Esophagus muscularis mucosa (tissue), 4 donors: ENCODE results near the gene CMTM1. TPM values are rescaled to one million over a fixed set of nuclear protein-coding genes. Genes with fewer than 3 reads are reported as not detected.

Experiments
- DNase-seq: peaks from one replicate; pipeline ENCODE4 v3.0.0-alpha.2; 2017; ENCODE audit errors: extremely low spot score
- H3K27ac ChIP-seq, 4 donors: fragments of 200-600 bp; sonication (generic); replicated peaks in 1 of 4; 1 replicate in 3 of 4; 2 replicates in 1 of 4; pipeline ENCODE4 v1.5.1; 2016 to 2019; ENCODE audit warnings: mild to moderate bottlenecking in 1 of 4
- H3K27me3 ChIP-seq, 4 donors: fragments of 200-600 bp; sonication (generic); one replicate each; pipeline versions ENCODE4 v1.5.1 to v1.6.0; 2016 to 2019
- H3K36me3 ChIP-seq, 4 donors: fragments of 200-600 bp; sonication (generic); one replicate each; pipeline ENCODE4 v1.5.1; 2016 to 2019
- H3K4me1 ChIP-seq, 4 donors: fragments of 200-600 bp; sonication (generic); one replicate each; pipeline ENCODE4 v1.5.1; 2016 to 2019
- H3K4me3 ChIP-seq, 4 donors: fragments of 200-600 bp; sonication (generic); 1 replicate in 2 of 4; 2 replicates in 2 of 4; pipeline ENCODE4 v1.5.1; 2016 to 2019; ENCODE audit warnings: mild to moderate bottlenecking in 4 of 4, moderate library complexity in 1 of 4
- H3K9me3 ChIP-seq, 4 donors: fragments of 200-600 bp; sonication (generic); 1 replicate in 3 of 4; 2 replicates in 1 of 4; pipeline ENCODE4 v1.5.1; 2016 to 2019
- CTCF ChIP-seq, 3 experiments: fragments of 200-600 bp in 2 of 3; fragments of 450-650 bp in 1 of 3; sonication (generic) in 2 of 3; IDR thresholded peaks; one replicate each; pipeline ENCODE4 v1.5.1; 2017 to 2019; ENCODE audit warnings: antibody characterized with exemption in 3 of 3, mild to moderate bottlenecking in 2 of 3, moderate library complexity in 1 of 3
- EP300 ChIP-seq: sonication (generic); formaldehyde crosslinking; IDR thresholded peaks from one replicate; pipeline ENCODE4 v1.6.1; 2017; ENCODE audit warnings: antibody characterized with exemption
- POLR2A ChIP-seq: fragments of 450-650 bp; IDR thresholded peaks from one replicate; pipeline ENCODE4 v1.6.1; 2017; ENCODE audit warnings: antibody characterized with exemption, moderate library complexity, mild to moderate bottlenecking, low read depth
- POLR2AphosphoS5 ChIP-seq, 2 donors: sonication (generic); formaldehyde crosslinking; IDR thresholded peaks; one replicate each; pipeline ENCODE4 v1.6.1; 2017; ENCODE audit warnings: antibody characterized with exemption in 2 of 2
- WGBS: methylation state at CpG from one replicate; pipeline ENCODE4 v1.1.5; 2018; 5-methylcytosine and 5-hydroxymethylcytosine counted together
- intact Hi-C: fragments of 100-400 bp; cut with DNase I; formaldehyde crosslinking; loops from one replicate; pipeline ENCODE4 v1.15.1; 2023
- total RNA-seq, 4 donors: library from RNA; depleted of rRNA; stranded (reverse); fragments of >200 nt; gene quantifications; one replicate each; pipeline versions ENCODE4 v1.1.0 to v1.2.1, GENCODE V29; 2016

The CMTM1 gene
- total RNA-seq, 4 donors from 2014 or later: 1.4 to 2.0 (median 1.7) TPM; not detected in 1

DNA sequence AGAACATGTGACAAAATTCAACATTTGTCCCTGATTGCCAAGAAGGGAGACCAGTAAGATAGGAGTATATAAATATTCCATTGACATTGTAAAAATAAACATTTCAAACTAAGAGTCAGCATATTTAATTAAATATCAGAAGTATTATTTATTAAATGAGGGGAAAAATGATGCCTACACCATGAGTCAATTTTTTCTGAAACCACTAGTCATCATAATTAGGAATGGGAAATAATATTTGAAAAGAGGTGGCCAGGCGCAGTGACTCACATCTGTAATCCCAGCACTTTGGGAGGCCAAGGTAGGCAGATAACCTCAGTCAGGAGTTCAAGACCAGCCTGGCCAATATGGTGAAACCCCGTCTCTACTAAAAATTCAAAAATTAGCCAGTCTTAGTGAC lies 2.1 kb downstream of the CMTM1 start:
- Histone ChIP-seq H3K27ac (no peak overlapping the region), H3K36me3 (peaks cover 11 to 29% (median 16%) of the 10 kb centered on the region in 4 donors), H3K4me3 (no peak overlapping the region), H3K9me3 (no peaks in the 10 kb centered on the region), H3K4me1 (peaks cover 0 to 10% (median 5%) of the 10 kb centered on the region in 4 donors), H3K27me3 (no peaks in the 10 kb centered on the region)
- WGBS: 89% methylated on average over 2 of the region's 2 CpGs
- no peak for DNase-seq
- intact Hi-C loops: no loop called here
- TF ChIP-seq CTCF (IDR thresholded peaks at IDR 0.05): no peak
- TF ChIP-seq POLR2AphosphoS5 (IDR thresholded peaks at IDR 0.05): no peak
- TF ChIP-seq EP300: no peak
- TF ChIP-seq POLR2A: no peak

DNA sequence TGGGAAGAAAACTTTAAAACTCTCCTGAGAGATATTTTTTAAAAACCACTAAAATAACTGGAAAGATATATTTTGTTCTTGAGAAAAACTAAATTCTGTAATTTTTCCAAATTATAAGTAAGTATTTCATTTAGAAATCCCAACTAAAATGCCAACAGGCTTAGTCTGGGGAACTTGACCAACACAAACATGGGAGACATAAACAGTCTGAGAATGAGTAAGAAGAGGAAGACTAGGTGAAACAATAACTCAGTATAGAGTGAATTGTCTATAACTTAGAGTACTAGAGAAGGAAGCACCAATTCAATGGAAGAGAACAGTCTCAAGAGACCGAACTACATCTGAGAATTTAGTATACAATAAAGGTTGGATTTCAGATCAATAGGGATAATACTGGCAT lies 2.9 kb downstream of the CMTM1 start:
- WGBS: 91% methylated on average over 1 of the region's 1 CpG
- no peak overlapping the region for H3K27ac ChIP-seq
- H3K4me1 ChIP-seq: peaks cover 0 to 6% (median under 1%) of the 10 kb centered on the region in 4 donors

DNA sequence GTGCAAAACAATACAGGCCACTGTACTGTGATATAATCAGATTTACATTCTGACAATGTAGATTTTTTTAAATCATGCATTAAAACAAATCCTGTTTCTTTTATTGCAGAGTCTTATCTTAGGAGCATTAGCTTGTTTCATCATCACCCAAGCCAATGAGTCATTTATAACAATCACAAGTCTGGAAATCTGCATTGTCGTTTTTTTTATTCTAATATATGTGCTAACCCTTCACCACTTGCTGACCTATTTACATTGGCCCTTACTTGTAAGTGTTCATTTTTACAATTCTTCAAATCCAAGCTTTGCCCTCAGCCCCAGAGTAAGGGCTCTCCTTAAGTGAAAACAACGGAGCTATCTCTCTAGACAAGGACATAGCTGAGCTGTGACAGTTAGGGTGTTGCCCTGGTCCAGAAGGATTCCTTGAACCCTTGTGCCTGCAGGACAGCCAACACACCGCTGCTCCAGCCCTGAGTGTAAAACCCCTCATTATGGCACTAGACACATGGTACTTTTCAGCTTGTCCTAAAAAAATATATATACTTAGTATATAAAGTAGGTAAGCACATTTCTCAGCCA lies 3.7 kb downstream of the CMTM1 start:
- intact Hi-C loops: no loop called here
- 72% methylated on average over 3 of the region's 3 CpGs for WGBS
- no peak overlapping the region for H3K4me3 ChIP-seq
- TF ChIP-seq EP300 (no peak), POLR2AphosphoS5 (IDR thresholded peaks at IDR 0.05) (no peak), CTCF (IDR thresholded peaks at IDR 0.05) (no peak), POLR2A (no peak)
- H3K27ac ChIP-seq: no peak overlapping the region
- no peak for DNase-seq
- peaks cover 0 to 6% (median 0%) of the 10 kb centered on the region in 4 donors for H3K4me1 ChIP-seq
- no peaks in the 10 kb centered on the region for H3K27me3 ChIP-seq
- peaks cover 11 to 23% (median 14%) of the 10 kb centered on the region in 4 donors for H3K36me3 ChIP-seq
- no peaks in the 10 kb centered on the region for H3K9me3 ChIP-seq

More for the DNA sequence above, 2.9 kb downstream of the CMTM1 start:
- Histone ChIP-seq H3K4me3 (no peak overlapping the region), H3K36me3 (peaks cover 11 to 29% (median 16%) of the 10 kb centered on the region in 4 donors), H3K9me3 (no peaks in the 10 kb centered on the region), H3K27me3 (no peaks in the 10 kb centered on the region)
- no peak for DNase-seq
- intact Hi-C loops: no loop called here
- TF ChIP-seq POLR2AphosphoS5 (IDR thresholded peaks at IDR 0.05) (no peak), EP300 (no peak), POLR2A (no peak), CTCF (IDR thresholded peaks at IDR 0.05) (no peak)

DNA sequence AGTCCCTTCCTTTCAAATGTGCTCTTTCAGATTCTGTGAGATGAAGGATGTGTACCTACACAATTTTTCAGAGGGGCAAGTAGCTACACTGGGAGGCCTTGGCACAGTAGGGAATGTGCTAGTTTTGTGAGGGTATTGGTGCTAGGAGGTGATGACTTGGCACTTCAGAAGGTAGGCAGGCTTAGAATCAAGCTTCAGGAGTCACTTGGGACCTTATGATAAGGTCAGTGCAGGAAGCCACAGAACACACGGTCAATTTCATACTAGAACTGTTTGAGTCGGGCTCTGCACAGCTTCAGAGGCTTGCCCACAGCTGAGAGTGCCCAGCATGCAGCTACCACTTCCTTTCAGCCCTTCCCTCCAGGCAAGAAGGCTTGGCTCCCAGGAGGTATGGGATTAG lies 6.1 kb downstream of the CMTM1 start:
- WGBS: 83% methylated on average over 2 of the region's 2 CpGs
- TF ChIP-seq EP300 (no peak), POLR2A (no peak), CTCF (IDR thresholded peaks at IDR 0.05) (no peak), POLR2AphosphoS5 (IDR thresholded peaks at IDR 0.05) (no peak)
- H3K27me3 ChIP-seq: peaks cover 0 to 16% (median 0%) of the 10 kb centered on the region in 4 donors
- no peaks in the 10 kb centered on the region for H3K36me3 ChIP-seq
- H3K9me3 ChIP-seq: no peaks in the 10 kb centered on the region
- intact Hi-C loops: no loop called here
- H3K27ac ChIP-seq: no peak overlapping the region
- no peak overlapping the region for H3K4me3 ChIP-seq
- H3K4me1 ChIP-seq: peaks cover 0 to 6% (median 0%) of the 10 kb centered on the region in 4 donors
- no peak for DNase-seq

DNA sequence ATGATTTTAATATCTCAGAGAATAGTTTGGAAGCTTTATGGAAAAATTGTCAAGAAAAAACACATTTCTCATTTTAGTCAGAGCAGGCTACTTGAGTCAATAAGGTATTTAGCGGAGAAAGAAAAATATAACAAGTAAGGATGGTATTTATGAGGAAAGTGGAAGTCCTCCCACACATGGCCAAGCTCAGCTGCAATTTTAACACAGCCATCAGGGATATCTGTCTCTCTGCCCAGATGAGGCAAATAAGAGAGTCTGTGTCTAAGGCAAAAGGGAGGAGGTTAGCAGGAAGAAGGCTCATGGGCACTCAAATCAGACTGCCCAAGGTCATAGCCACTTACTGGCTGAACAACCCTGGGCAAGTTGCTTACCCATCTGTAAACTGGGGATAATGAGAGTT lies 7.8 kb downstream of the CMTM1 start:
- Histone ChIP-seq H3K27me3 (peaks cover 0 to 33% (median 8%) of the 10 kb centered on the region in 4 donors), H3K27ac (no peak overlapping the region), H3K9me3 (no peaks in the 10 kb centered on the region), H3K4me3 (no peak overlapping the region), H3K36me3 (no peaks in the 10 kb centered on the region), H3K4me1 (peaks cover 7 to 16% (median 11%) of the 10 kb centered on the region in 4 donors)
- no peak for DNase-seq
- WGBS: 94% methylated on average over 1 of the region's 1 CpG
- intact Hi-C loops: no loop called here
- TF ChIP-seq POLR2A: no peak
- no peak for TF ChIP-seq EP300
- no peak for TF ChIP-seq CTCF (IDR thresholded peaks at IDR 0.05)
- no peak for TF ChIP-seq POLR2AphosphoS5 (IDR thresholded peaks at IDR 0.05)
